ENCODE data around the gene FOXL2.

The FOXL2 gene

GRCh38 chr3:138949445-138950005 is 2.6 kb upstream of the FOXL2 start:
- no peak for TF ChIP-seq CTCF (IDR thresholded peaks at IDR 0.05)
- H3K27ac ChIP-seq, result no peak overlapping the region
- peaks cover 30 to 39% of the 10 kb centered on the region in 2 experiments for H3K4me1 ChIP-seq (ENCODE audit: control insufficient read depth in 1 of 2, insufficient read depth in 1 of 2, low read depth in 1 of 2, low read length in 1 of 2)
- no peaks in the 10 kb centered on the region for H3K9me3 ChIP-seq
- H3K27me3 ChIP-seq, result peaks cover 100% of the 10 kb centered on the region
- H3K4me3 ChIP-seq (ENCODE audit: low read depth in 1 of 2, low read length in 1 of 2), result peak overlapping the region in 1 of 2 experiments; percentile 28
- no peaks in the 10 kb centered on the region for H3K36me3 ChIP-seq

- Histone ChIP-seq H3K27me3 (peaks cover 100% of the 10 kb centered on the region), H3K4me1 (ENCODE audit: control insufficient read depth in 1 of 2, insufficient read depth in 1 of 2, low read depth in 1 of 2, low read length in 1 of 2) (peaks cover 35 to 44% of the 10 kb centered on the region in 2 experiments), H3K27ac (no peak overlapping the region), H3K4me3 (ENCODE audit: low read depth in 1 of 2, low read length in 1 of 2) (no peak overlapping the region), H3K9me3 (no peaks in the 10 kb centered on the region), H3K36me3 (no peaks in the 10 kb centered on the region)
- TF ChIP-seq CTCF (IDR thresholded peaks at IDR 0.05), result no peak
Measured at GRCh38 chr3:138949002-138949418, 2.1 kb upstream of the FOXL2 start.

GRCh38 chr3:138948371-138949001 is 1.5 kb upstream of the FOXL2 start:
- H3K9me3 ChIP-seq, result no peaks in the 10 kb centered on the region
- no peak overlapping the region for H3K27ac ChIP-seq
- H3K4me3 ChIP-seq (ENCODE audit: low read depth in 1 of 2, low read length in 1 of 2), result no peak overlapping the region
- peaks cover 36 to 49% of the 10 kb centered on the region in 2 experiments for H3K4me1 ChIP-seq (ENCODE audit: control insufficient read depth in 1 of 2, insufficient read depth in 1 of 2, low read depth in 1 of 2, low read length in 1 of 2)
- H3K27me3 ChIP-seq, result peaks cover 100% of the 10 kb centered on the region
- no peak for TF ChIP-seq CTCF (IDR thresholded peaks at IDR 0.05)
- no peaks in the 10 kb centered on the region for H3K36me3 ChIP-seq

- Histone ChIP-seq H3K4me1 (ENCODE audit: control insufficient read depth in 1 of 2, insufficient read depth in 1 of 2, low read depth in 1 of 2, low read length in 1 of 2) (peaks cover 36 to 52% of the 10 kb centered on the region in 2 experiments), H3K27me3 (peaks cover 100% of the 10 kb centered on the region), H3K27ac (no peak overlapping the region), H3K36me3 (no peaks in the 10 kb centered on the region), H3K9me3 (no peaks in the 10 kb centered on the region), H3K4me3 (ENCODE audit: low read depth in 1 of 2, low read length in 1 of 2) (no peak overlapping the region)
- no peak for TF ChIP-seq CTCF (IDR thresholded peaks at IDR 0.05)
Measured at GRCh38 chr3:138947495-138948121, 671 bp upstream of the FOXL2 start.

GRCh38 chr3:138945709-138946662 is 951 bp downstream of the FOXL2 start:
- H3K27ac ChIP-seq, result no peak overlapping the region
- peaks cover 36 to 52% of the 10 kb centered on the region in 2 experiments for H3K4me1 ChIP-seq (ENCODE audit: control insufficient read depth in 1 of 2, insufficient read depth in 1 of 2, low read depth in 1 of 2, low read length in 1 of 2)

More at GRCh38 chr3:138945709-138946662, 951 bp downstream of the FOXL2 start:
- TF ChIP-seq CTCF (IDR thresholded peaks at IDR 0.05), result no peak
- Histone ChIP-seq H3K9me3 (no peaks in the 10 kb centered on the region), H3K4me3 (ENCODE audit: low read depth in 1 of 2, low read length in 1 of 2) (peak overlapping the region; percentile 15 to 30), H3K36me3 (no peaks in the 10 kb centered on the region), H3K27me3 (peaks cover 100% of the 10 kb centered on the region)

All from neutrophil (primary cell).